ENCODE measurements around the gene TMEM184B.

The TMEM184B gene

GRCh38 chr22:38176170-38176741 is 96.6 kb downstream of the TMEM184B start:
- peaks cover 47% of the 10 kb centered on the region in 2 experiments for H3K4me1 ChIP-seq (ENCODE audit: control insufficient read depth in 1 of 2, insufficient read depth in 1 of 2, low read depth in 1 of 2, low read length in 1 of 2)
- H3K27ac ChIP-seq = peak overlapping the region; percentile 82

GRCh38 chr22:38175206-38176118 is 97.3 kb downstream of the TMEM184B start:
- H3K4me1 ChIP-seq (ENCODE audit: control insufficient read depth in 1 of 2, insufficient read depth in 1 of 2, low read depth in 1 of 2, low read length in 1 of 2) = peaks cover 39% of the 10 kb centered on the region in 2 experiments

More at GRCh38 chr22:38176170-38176741, 96.6 kb downstream of the TMEM184B start:
- Histone ChIP-seq H3K27me3 (no peaks in the 10 kb centered on the region), H3K9me3 (no peaks in the 10 kb centered on the region), H3K36me3 (no peaks in the 10 kb centered on the region), H3K4me3 (ENCODE audit: low read depth in 1 of 2, low read length in 1 of 2) (peak overlapping the region in 1 of 2 experiments; percentile 17)
- TF ChIP-seq CTCF (IDR thresholded peaks at IDR 0.05) = no peak

GRCh38 chr22:38174626-38175025 is 98.2 kb downstream of the TMEM184B start:
- Histone ChIP-seq H3K4me1 (ENCODE audit: control insufficient read depth in 1 of 2, insufficient read depth in 1 of 2, low read depth in 1 of 2, low read length in 1 of 2) (peaks cover 31% of the 10 kb centered on the region in 2 experiments), H3K9me3 (no peaks in the 10 kb centered on the region), H3K36me3 (no peaks in the 10 kb centered on the region), H3K27me3 (no peaks in the 10 kb centered on the region), H3K4me3 (ENCODE audit: low read depth in 1 of 2, low read length in 1 of 2) (no peak overlapping the region), H3K27ac (no peak overlapping the region)
- no peak for TF ChIP-seq CTCF (IDR thresholded peaks at IDR 0.05)

More at GRCh38 chr22:38175206-38176118, 97.3 kb downstream of the TMEM184B start:
- peak overlapping the region in 1 of 2 experiments; percentile 17 for H3K4me3 ChIP-seq (ENCODE audit: low read depth in 1 of 2, low read length in 1 of 2)
- H3K27me3 ChIP-seq = no peaks in the 10 kb centered on the region
- H3K27ac ChIP-seq = peak overlapping the region; percentile 82
- H3K36me3 ChIP-seq = no peaks in the 10 kb centered on the region
- H3K9me3 ChIP-seq = no peaks in the 10 kb centered on the region
- no peak for TF ChIP-seq CTCF (IDR thresholded peaks at IDR 0.05)

DNA sequence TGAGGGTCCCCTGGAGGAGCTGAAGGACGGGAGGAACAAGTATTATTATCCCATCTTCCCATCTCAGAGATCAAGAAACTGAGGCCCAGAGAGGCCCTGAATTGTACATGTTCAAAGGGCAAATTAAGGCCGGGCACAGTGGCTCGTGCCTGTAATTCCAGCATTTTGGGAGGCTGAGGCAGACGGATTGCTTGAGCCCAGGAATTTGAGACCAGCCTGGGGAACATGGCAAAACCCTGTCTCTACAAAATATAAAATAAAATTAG is 99.2 kb downstream of the TMEM184B start:
- no peaks in the 10 kb centered on the region for H3K27me3 ChIP-seq
- H3K4me1 ChIP-seq (ENCODE audit: control insufficient read depth in 1 of 2, insufficient read depth in 1 of 2, low read depth in 1 of 2, low read length in 1 of 2) = peaks cover 28 to 30% of the 10 kb centered on the region in 2 experiments
- no peak overlapping the region for H3K4me3 ChIP-seq (ENCODE audit: low read depth in 1 of 2, low read length in 1 of 2)
- no peaks in the 10 kb centered on the region for H3K9me3 ChIP-seq
- H3K36me3 ChIP-seq = peaks cover 3% of the 10 kb centered on the region
- no peak overlapping the region for H3K27ac ChIP-seq
- TF ChIP-seq CTCF (IDR thresholded peaks at IDR 0.05) = no peak

GRCh38 chr22:38172832-38173640 is 99.8 kb downstream of the TMEM184B start:
- TF ChIP-seq CTCF (IDR thresholded peaks at IDR 0.05) = no peak
- peak overlapping the region; percentile 13 for H3K27ac ChIP-seq
- H3K4me3 ChIP-seq (ENCODE audit: low read depth in 1 of 2, low read length in 1 of 2) = no peak overlapping the region
- no peaks in the 10 kb centered on the region for H3K9me3 ChIP-seq
- H3K4me1 ChIP-seq (ENCODE audit: control insufficient read depth in 1 of 2, insufficient read depth in 1 of 2, low read depth in 1 of 2, low read length in 1 of 2) = peaks cover 28 to 30% of the 10 kb centered on the region in 2 experiments
- H3K27me3 ChIP-seq = no peaks in the 10 kb centered on the region
- peaks cover 5% of the 10 kb centered on the region for H3K36me3 ChIP-seq

Data from neutrophil (primary cell).